ENCODE measurements around the gene GPRIN2.
"Not testable (repeated sequence)": the region's sequence is repeated elsewhere in the genome, so short reads cannot be mapped to it uniquely, and the experiment has no call there.

The GPRIN2 gene

GRCh38 chr10:46530249-46531186 is 25.9 kb downstream of the GPRIN2 start:
- peaks cover 8% of the 10 kb centered on the region; the same call in 1 of the 2 replicates for H3K9me3 ChIP-seq (ENCODE audit: insufficient read depth, low read length)
- no peaks in the 10 kb centered on the region for H3F3A ChIP-seq (ENCODE audit: insufficient read depth)
- H3K9me2 ChIP-seq (replicated peaks; ENCODE audit: insufficient read depth, low read length), result no peaks in the 10 kb centered on the region
- no peak overlapping the region for H2AFZ ChIP-seq (ENCODE audit: low read depth, low read length, severe bottlenecking)
- H3K27ac ChIP-seq (ENCODE audit: low read depth, low read length), result no peak overlapping the region
- no peaks in the 10 kb centered on the region for H4K20me1 ChIP-seq (ENCODE audit: low read depth, low read length)
- H3K4me2 ChIP-seq (ENCODE audit: low read depth, low read length, poor library complexity, severe bottlenecking), result no peak overlapping the region
- no peak overlapping the region for H3K9ac ChIP-seq (ENCODE audit: low read length)
- TF ChIP-seq EZH2phosphoT487 (conservative IDR thresholded peaks at IDR 0.05; ENCODE audit: low read length), result no peak
- TF ChIP-seq CTCF (IDR thresholded peaks at IDR 0.05; ENCODE audit: insufficient read depth, low read length, poor library complexity, severe bottlenecking), result no peak
- no peaks in the 10 kb centered on the region for H3K27me3 ChIP-seq (ENCODE audit: low read length)
- H3K79me2 ChIP-seq (ENCODE audit: insufficient read depth, low read length), result no peaks in the 10 kb centered on the region
- H3K4me3 ChIP-seq (ENCODE audit: insufficient read depth, low read length, poor library complexity, severe bottlenecking), result no peak overlapping the region
- H3K36me3 ChIP-seq (ENCODE audit: low read length), result no peaks in the 10 kb centered on the region

- not testable (repeated sequence) for H3K4me2 ChIP-seq (ENCODE audit: low read depth, low read length, poor library complexity, severe bottlenecking); H3K27me3 ChIP-seq (ENCODE audit: low read length); H3K9me2 ChIP-seq (replicated peaks; ENCODE audit: insufficient read depth, low read length); H3K4me3 ChIP-seq (ENCODE audit: insufficient read depth, low read length, poor library complexity, severe bottlenecking); H3K9ac ChIP-seq (ENCODE audit: low read length); H3K79me2 ChIP-seq (ENCODE audit: insufficient read depth, low read length); H3K27ac ChIP-seq (ENCODE audit: low read depth, low read length); H3K9me3 ChIP-seq (ENCODE audit: insufficient read depth, low read length); H3K36me3 ChIP-seq (ENCODE audit: low read length); H2AFZ ChIP-seq (ENCODE audit: low read depth, low read length, severe bottlenecking); H4K20me1 ChIP-seq (ENCODE audit: low read depth, low read length); H3F3A ChIP-seq (ENCODE audit: insufficient read depth)
Observed at GRCh38 chr10:46529742-46530141, 26.7 kb downstream of the GPRIN2 start.

- Histone ChIP-seq H3K27ac (ENCODE audit: low read depth, low read length) (no peak overlapping the region), H3K4me2 (ENCODE audit: low read depth, low read length, poor library complexity, severe bottlenecking) (no peak overlapping the region), H3K9ac (ENCODE audit: low read length) (no peak overlapping the region), H4K20me1 (ENCODE audit: low read depth, low read length) (no peaks in the 10 kb centered on the region), H3K9me3 (ENCODE audit: insufficient read depth, low read length) (peaks cover 9% of the 10 kb centered on the region; the same call in 1 of the 2 replicates), H2AFZ (ENCODE audit: low read depth, low read length, severe bottlenecking) (no peak overlapping the region), H3K4me3 (ENCODE audit: insufficient read depth, low read length, poor library complexity, severe bottlenecking) (no peak overlapping the region), H3K27me3 (ENCODE audit: low read length) (no peaks in the 10 kb centered on the region), H3K36me3 (ENCODE audit: low read length) (no peaks in the 10 kb centered on the region), H3F3A (ENCODE audit: insufficient read depth) (no peaks in the 10 kb centered on the region), H3K79me2 (ENCODE audit: insufficient read depth, low read length) (no peaks in the 10 kb centered on the region), H3K9me2 (replicated peaks; ENCODE audit: insufficient read depth, low read length) (no peaks in the 10 kb centered on the region)
- TF ChIP-seq EZH2phosphoT487 (conservative IDR thresholded peaks at IDR 0.05; ENCODE audit: low read length), result no peak
- TF ChIP-seq CTCF (IDR thresholded peaks at IDR 0.05; ENCODE audit: insufficient read depth, low read length, poor library complexity, severe bottlenecking), result no peak
Observed at GRCh38 chr10:46528675-46529615, 27.5 kb downstream of the GPRIN2 start.

Measured in SU-DHL-6 (cell line).